ENCODE results near the gene KCNC2.

GRCh38 chr12:75227132-75227531, 17.5 kb upstream of the KCNC2 start:
- TF ChIP-seq CTCF (IDR thresholded peaks at IDR 0.05) (no peak), POLR2A (IDR thresholded peaks at IDR 0.05) (no peak)

All from thyroid gland (tissue), 4 donors.